Uterus (tissue), 4 donors: ENCODE results near the gene CHN2. TPM values are rescaled to one million over a fixed set of nuclear protein-coding genes. Genes with fewer than 3 reads are reported as not detected.
"Not testable (repeated sequence)": the region's sequence is repeated elsewhere in the genome, so short reads cannot be mapped to it uniquely, and the experiment has no call there.

ENCODE experiments used
- DNase-seq, 2 donors: peaks; one replicate each; pipeline ENCODE4 v3.0.0-alpha.2; 2019 to 2020
- H3K27ac ChIP-seq, 2 donors: fragments of 200-600 bp; sonication (generic); 1 replicate in 1 of 2; 2 replicates in 1 of 2; pipeline ENCODE4 v1.5.1; 2016 to 2018
- H3K27me3 ChIP-seq, 2 donors: fragments of 200-600 bp; sonication (generic); one replicate each; pipeline ENCODE4 v1.5.1; 2018 to 2019; ENCODE audit warnings: control low read depth in 1 of 2
- H3K36me3 ChIP-seq, 2 donors: fragments of 200-600 bp; sonication (generic); one replicate each; pipeline ENCODE4 v1.5.1; 2019; ENCODE audit warnings: control low read depth in 1 of 2
- H3K4me1 ChIP-seq, 2 donors: fragments of 200-600 bp; sonication (generic); one replicate each; pipeline ENCODE4 v1.5.1; 2018 to 2019; ENCODE audit warnings: control low read depth in 1 of 2
- H3K4me3 ChIP-seq, 2 donors: fragments of 200-600 bp; sonication (generic); 1 replicate in 1 of 2; 2 replicates in 1 of 2; pipeline ENCODE4 v1.5.1; 2018 to 2019; ENCODE audit warnings: mild to moderate bottlenecking in 1 of 2
- H3K9me3 ChIP-seq, 2 donors: fragments of 200-600 bp; sonication (generic); one replicate each; pipeline ENCODE4 v1.5.1; 2019; ENCODE audit warnings: control low read depth in 1 of 2
- POLR2A ChIP-seq, 2 donors: fragments of 450-650 bp; IDR thresholded peaks; one replicate each; pipeline ENCODE4 v1.6.1; 2016; ENCODE audit warnings: antibody characterized with exemption in 2 of 2, mild to moderate bottlenecking in 1 of 2, moderate library complexity in 1 of 2
- intact Hi-C: fragments of 100-400 bp; cut with DNase I; formaldehyde crosslinking; loops from one replicate; pipeline ENCODE4 v1.15.1; 2023; ENCODE audit warnings: low total_unique reads
- total RNA-seq, 4 donors: library from RNA; depleted of rRNA in 3 of 4; stranded (reverse); fragments of >200 nt in 3 of 4; gene quantifications; one replicate each; pipeline versions ENCODE4 v1.1.0 to v1.2.4, GENCODE V29; 2014 to 2023
- TF ChIP-seq, protein P1 (sequence below), 4 experiments: fragments of 200-600 bp in 2 of 4; fragments of 450-650 bp in 2 of 4; sonication (generic) in 2 of 4; IDR thresholded peaks; one replicate each; pipeline ENCODE4 v1.5.1; 2016 to 2019; ENCODE audit warnings: antibody characterized with exemption in 4 of 4, mild to moderate bottlenecking in 2 of 4, moderate library complexity in 1 of 4
- donor health status: DM: yes; HTN: yes; CAD: no.

Gene CHN2
- total RNA-seq, 4 donors from 2014 or later = 9.8 to 22.9 (median 18.3) TPM

GRCh38 chr7:29208410-29209250, 14.1 kb downstream of the CHN2 start:
- Histone ChIP-seq H3K27ac (no peak overlapping the region), H3K36me3 (no peaks in the 10 kb centered on the region), H3K4me1 (no peaks in the 10 kb centered on the region), H3K9me3 (no peaks in the 10 kb centered on the region), H3K27me3 (no peaks in the 10 kb centered on the region), H3K4me3 (no peak overlapping the region)
- DNase-seq = no peak
- intact Hi-C loops = no loop called here
- no peak for TF ChIP-seq POLR2A (IDR thresholded peaks at IDR 0.05)
- TF ChIP-seq, protein P1, sequence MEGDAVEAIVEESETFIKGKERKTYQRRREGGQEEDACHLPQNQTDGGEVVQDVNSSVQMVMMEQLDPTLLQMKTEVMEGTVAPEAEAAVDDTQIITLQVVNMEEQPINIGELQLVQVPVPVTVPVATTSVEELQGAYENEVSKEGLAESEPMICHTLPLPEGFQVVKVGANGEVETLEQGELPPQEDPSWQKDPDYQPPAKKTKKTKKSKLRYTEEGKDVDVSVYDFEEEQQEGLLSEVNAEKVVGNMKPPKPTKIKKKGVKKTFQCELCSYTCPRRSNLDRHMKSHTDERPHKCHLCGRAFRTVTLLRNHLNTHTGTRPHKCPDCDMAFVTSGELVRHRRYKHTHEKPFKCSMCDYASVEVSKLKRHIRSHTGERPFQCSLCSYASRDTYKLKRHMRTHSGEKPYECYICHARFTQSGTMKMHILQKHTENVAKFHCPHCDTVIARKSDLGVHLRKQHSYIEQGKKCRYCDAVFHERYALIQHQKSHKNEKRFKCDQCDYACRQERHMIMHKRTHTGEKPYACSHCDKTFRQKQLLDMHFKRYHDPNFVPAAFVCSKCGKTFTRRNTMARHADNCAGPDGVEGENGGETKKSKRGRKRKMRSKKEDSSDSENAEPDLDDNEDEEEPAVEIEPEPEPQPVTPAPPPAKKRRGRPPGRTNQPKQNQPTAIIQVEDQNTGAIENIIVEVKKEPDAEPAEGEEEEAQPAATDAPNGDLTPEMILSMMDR (IDR thresholded peaks at IDR 0.05) = no peak

DNA sequence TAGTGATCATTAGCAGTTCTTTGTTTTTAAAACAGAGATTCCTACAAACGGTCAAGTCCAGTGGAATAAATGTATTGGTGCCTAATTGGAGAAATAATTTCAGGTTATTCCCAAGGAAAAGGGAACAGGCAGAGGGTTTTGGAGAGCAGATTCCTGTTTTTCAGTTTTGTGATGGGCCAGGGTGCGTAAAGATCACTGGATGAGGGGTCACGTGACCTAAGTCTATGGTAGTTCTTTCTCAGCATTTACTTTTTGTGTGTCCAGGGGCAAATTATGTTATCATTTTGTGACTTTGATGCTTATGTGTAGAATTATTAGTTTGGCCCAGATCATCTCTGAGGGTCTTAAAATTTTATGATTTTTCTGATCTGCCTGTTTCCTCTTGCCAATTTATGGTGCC, 15.2 kb downstream of the CHN2 start:
- intact Hi-C loops = no loop called here
- Histone ChIP-seq H3K4me1 (no peaks in the 10 kb centered on the region), H3K36me3 (no peaks in the 10 kb centered on the region), H3K27me3 (no peaks in the 10 kb centered on the region), H3K9me3 (no peaks in the 10 kb centered on the region), H3K27ac (no peak overlapping the region), H3K4me3 (no peak overlapping the region)
- no peak for DNase-seq
- TF ChIP-seq, protein P1 (IDR thresholded peaks at IDR 0.05) = no peak
- no peak for TF ChIP-seq POLR2A (IDR thresholded peaks at IDR 0.05)

- H3K27me3 ChIP-seq, DNase-seq, intact Hi-C loops, H3K4me1 ChIP-seq, H3K36me3 ChIP-seq, H3K4me3 ChIP-seq, H3K9me3 ChIP-seq, H3K27ac ChIP-seq: not testable (repeated sequence)
These were observed 18.2 kb downstream of the CHN2 start for GRCh38 chr7:29212736-29213135.

DNA sequence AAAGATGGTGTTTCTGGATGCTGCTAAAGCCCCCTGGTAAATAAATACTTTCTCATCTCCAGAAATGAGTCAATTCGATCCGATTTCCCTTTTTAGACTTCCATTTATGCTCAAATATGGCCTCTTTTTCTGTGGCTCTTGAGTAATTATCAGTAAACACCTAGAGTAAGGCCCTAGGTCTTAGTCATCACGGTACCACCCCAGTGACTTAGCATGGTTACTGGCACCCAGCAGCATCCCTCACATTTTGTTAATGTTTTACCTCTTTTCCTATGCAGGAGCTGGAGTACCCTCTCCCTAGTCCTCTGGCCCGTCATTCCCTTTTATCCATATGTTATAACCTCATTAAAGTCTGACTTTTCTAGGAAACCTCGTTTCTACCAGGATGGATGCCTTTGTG, 19.5 kb downstream of the CHN2 start:
- H3K27ac ChIP-seq = no peak overlapping the region
- peaks cover 0 to under 1% of the 10 kb centered on the region in 2 donors for H3K27me3 ChIP-seq
- no peak for DNase-seq
- TF ChIP-seq, protein P1 (IDR thresholded peaks at IDR 0.05) = no peak
- TF ChIP-seq POLR2A (IDR thresholded peaks at IDR 0.05) = no peak
- no peaks in the 10 kb centered on the region for H3K9me3 ChIP-seq
- no peaks in the 10 kb centered on the region for H3K4me1 ChIP-seq
- H3K4me3 ChIP-seq = no peak overlapping the region
- no peaks in the 10 kb centered on the region for H3K36me3 ChIP-seq
- intact Hi-C loops = no loop called here

- no peak overlapping the region for H3K27ac ChIP-seq
- no peaks in the 10 kb centered on the region for H3K9me3 ChIP-seq
- TF ChIP-seq, protein P1 (IDR thresholded peaks at IDR 0.05) = no peak
- no peak for TF ChIP-seq POLR2A (IDR thresholded peaks at IDR 0.05)
- no peak overlapping the region for H3K4me3 ChIP-seq
- DNase-seq = no peak
- H3K27me3 ChIP-seq = peaks cover 0 to 3% of the 10 kb centered on the region in 2 donors
- no peaks in the 10 kb centered on the region for H3K36me3 ChIP-seq
- no peaks in the 10 kb centered on the region for H3K4me1 ChIP-seq
- intact Hi-C loops = no loop called here
These were observed 20.2 kb downstream of the CHN2 start for GRCh38 chr7:29214816-29215215.
